Mesodermal cell (in vitro differentiated cells): Measurements from ENCODE around the gene PGC.

ENCODE experiments used
- H3K27ac ChIP-seq: 2 replicates; pipeline ENCODE4 v1.7.0; 2013; ENCODE audit warnings: mild to moderate bottlenecking, low read depth, low read length, moderate library complexity; ENCODE audit not compliant: severe bottlenecking
- H3K36me3 ChIP-seq: 2 replicates; pipeline ENCODE4 v1.7.1; 2013; ENCODE audit warnings: mild to moderate bottlenecking, low read length, moderate library complexity; ENCODE audit not compliant: control insufficient read depth, insufficient read depth
- H3K4me1 ChIP-seq: one replicate; pipeline ENCODE4 v1.7.1; 2013; ENCODE audit warnings: mild to moderate bottlenecking, low read length; ENCODE audit not compliant: insufficient read depth, control insufficient read depth, poor library complexity, severe bottlenecking
- H3K4me3 ChIP-seq: 2 replicates; pipeline ENCODE4 v1.7.0; 2013; ENCODE audit warnings: low read length, control low read depth, mild to moderate bottlenecking; ENCODE audit not compliant: insufficient read depth, poor library complexity, severe bottlenecking; ENCODE audit errors: extremely low read depth
- H3K9me3 ChIP-seq: 2 replicates; pipeline ENCODE4 v1.7.1; 2013; ENCODE audit warnings: mild to moderate bottlenecking, low read length, moderate library complexity; ENCODE audit not compliant: control insufficient read depth
- WGBS, 2 experiments: methylation state at CpG; one replicate each; pipeline ENCODE4 v1.1.5; 2013; ENCODE audit warnings: missing lambda C conversion rate in 2 of 2; ENCODE audit not compliant: insufficient coverage in 2 of 2; 5-methylcytosine and 5-hydroxymethylcytosine counted together

The PGC gene

DNA sequence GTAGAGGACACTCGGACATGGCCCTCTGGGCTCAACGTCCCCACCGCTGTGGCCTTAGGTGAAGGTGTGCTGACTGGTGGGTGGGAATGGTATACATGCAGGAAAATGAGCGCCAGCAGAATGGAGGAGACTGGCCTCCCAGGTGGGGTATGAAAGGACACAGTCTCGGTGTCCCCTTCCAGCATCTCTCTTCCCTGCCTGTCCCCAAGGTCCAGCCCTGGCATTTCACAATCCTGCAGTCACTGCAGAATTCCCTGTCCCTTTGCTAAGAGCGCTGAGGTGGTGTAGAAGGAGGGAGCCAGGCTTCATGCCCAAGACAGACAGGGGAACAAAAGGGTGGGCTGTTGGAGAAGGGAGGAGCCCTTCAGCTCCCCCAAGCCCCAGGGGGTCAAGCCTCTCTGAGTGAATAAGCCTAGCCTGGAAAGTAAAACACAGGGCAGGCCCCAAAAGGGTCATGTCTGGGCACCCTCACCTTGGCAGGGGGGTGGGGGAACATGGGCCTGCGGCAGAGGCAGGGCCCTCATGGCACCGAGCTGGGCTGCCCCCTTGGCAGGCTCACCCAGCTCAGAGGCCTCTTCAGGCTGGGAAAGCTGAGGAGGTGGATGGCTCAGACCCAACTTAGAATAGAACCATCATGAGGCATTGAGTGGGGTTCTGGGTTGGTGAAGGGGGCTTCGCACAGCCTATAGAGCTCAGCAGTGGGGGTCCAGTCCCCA is 35.7 kb downstream of the PGC start:
- H3K36me3 ChIP-seq = no peaks in the 10 kb centered on the region
- no peak overlapping the region for H3K27ac ChIP-seq
- WGBS, 2 experiments = 83 to 97% methylated on average over 2 to 5 of the region's 9 CpGs
- H3K4me3 ChIP-seq = no peak overlapping the region
- no peaks in the 10 kb centered on the region for H3K9me3 ChIP-seq
- H3K4me1 ChIP-seq = peaks cover 8% of the 10 kb centered on the region

DNA sequence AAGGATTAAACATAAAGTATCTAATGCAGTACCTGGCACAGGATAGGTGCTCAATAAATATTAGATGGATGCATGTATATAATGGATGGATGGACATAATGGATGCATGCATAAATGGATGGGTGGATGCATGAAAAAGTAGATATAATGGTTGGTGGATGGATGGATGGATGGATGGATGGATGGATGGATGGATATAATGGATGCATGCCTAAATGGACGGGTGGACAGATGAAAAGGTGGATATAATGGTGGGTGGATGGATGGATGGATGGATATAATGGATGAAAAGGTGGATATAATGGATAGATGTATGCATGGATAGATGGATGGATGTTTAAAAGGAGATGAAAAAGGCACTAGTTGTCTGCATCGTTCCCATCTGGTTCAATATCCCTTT is 37.8 kb downstream of the PGC start:
- Histone ChIP-seq H3K9me3 (no peaks in the 10 kb centered on the region), H3K27ac (no peak overlapping the region), H3K36me3 (no peaks in the 10 kb centered on the region), H3K4me3 (no peak overlapping the region), H3K4me1 (peaks cover 14% of the 10 kb centered on the region)
- WGBS, 2 experiments = 50 to 69% methylated on average over 1 of the region's 2 CpGs

DNA sequence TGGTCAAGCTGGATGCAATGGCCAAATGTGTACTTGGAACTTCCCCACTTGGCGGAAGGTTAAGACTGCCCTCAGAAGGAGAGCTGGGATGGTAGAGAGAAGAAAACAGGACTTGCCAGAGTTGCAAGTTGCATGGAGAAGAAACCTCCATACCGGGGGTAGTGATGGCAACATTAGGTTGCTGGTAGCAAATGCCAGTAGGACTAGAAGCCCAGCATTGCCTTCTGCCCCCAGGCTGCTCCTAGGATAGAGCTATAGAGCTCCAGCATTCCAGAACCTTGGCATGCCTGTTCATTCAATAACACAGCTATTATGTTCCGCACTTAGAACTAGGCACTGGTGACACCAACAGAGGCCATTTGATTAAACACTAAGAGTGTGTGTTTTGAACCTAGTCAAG is 38.3 kb downstream of the PGC start:
- H3K27ac ChIP-seq = no peak overlapping the region
- WGBS, 2 experiments = 94 to 97% methylated on average over 2 to 3 of the region's 3 CpGs
- H3K36me3 ChIP-seq = no peaks in the 10 kb centered on the region
- no peaks in the 10 kb centered on the region for H3K9me3 ChIP-seq
- peaks cover 14% of the 10 kb centered on the region for H3K4me1 ChIP-seq
- no peak overlapping the region for H3K4me3 ChIP-seq

DNA sequence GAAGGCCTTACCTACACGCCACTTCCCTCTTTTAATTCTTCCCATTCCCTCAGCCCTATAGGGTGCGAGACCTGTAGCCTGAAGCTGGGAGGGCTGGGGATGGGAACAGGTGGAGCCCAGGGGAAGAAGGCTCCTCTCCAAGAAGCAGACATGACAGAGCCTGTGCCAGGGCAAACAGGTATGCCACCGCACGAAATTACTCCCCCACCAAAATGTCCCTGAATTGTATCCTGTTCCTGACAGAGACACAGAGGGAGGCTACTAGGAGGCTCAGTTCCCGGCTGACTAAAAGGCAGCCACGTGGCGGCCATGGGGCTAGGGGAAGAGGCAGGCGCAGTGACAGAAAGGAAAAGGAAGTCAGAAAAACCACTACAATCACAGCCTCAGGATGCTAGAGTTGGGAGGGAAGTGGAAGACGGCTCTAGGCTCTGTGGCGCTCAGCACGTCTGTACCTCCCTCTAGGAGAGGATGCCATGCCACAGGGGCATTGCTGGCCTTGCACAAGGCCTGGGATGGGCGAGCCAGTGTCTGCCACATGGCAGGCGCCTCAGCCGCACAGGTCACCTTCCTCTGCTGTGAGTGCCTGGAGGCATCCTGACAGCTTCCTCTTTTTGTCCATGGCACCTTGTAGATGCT is 39.5 kb downstream of the PGC start:
- Histone ChIP-seq H3K9me3 (no peaks in the 10 kb centered on the region), H3K27ac (no peak overlapping the region), H3K4me3 (no peak overlapping the region), H3K36me3 (no peaks in the 10 kb centered on the region), H3K4me1 (peaks cover 14% of the 10 kb centered on the region)
- WGBS, 2 experiments = 89 to 95% methylated on average over 8 of the region's 14 CpGs

DNA sequence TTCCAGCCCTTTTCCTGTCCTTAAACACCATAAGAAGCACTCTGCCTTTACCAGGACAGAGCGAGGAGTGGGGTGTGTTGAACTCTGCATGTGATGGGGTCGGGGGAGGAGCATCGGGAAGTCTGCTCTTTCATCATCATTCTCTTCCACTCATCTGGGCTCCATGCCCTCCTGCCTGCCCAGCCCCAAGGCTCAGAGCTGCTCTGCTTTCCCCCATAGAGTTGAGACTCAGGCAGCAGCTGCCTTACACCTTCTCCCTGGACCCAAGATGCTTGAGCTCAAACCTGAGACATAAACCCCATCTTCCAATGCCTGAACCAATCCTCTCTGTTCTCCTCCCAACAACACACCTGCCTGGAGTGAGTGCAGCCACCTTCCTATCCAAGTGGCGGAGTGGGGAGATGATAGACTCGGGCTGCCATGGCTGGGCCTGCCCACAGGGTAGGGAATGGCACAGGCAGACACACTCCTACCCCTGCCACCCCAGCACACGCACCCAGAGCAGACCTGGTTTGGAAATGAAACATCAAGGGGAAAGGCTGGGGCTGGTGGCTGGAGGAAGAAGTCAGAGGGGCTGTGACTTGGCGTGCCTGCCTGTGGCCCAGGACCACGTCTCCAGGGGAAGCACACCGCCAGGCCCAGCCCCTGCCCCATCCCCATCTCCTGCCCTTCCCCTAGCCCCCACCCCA is 40.2 kb downstream of the PGC start:
- Histone ChIP-seq H3K4me1 (peaks cover 14% of the 10 kb centered on the region), H3K9me3 (no peaks in the 10 kb centered on the region), H3K27ac (no peak overlapping the region), H3K36me3 (no peaks in the 10 kb centered on the region), H3K4me3 (no peak overlapping the region)
- 82 to 95% methylated on average over 3 to 6 of the region's 9 CpGs for WGBS, 2 experiments

DNA sequence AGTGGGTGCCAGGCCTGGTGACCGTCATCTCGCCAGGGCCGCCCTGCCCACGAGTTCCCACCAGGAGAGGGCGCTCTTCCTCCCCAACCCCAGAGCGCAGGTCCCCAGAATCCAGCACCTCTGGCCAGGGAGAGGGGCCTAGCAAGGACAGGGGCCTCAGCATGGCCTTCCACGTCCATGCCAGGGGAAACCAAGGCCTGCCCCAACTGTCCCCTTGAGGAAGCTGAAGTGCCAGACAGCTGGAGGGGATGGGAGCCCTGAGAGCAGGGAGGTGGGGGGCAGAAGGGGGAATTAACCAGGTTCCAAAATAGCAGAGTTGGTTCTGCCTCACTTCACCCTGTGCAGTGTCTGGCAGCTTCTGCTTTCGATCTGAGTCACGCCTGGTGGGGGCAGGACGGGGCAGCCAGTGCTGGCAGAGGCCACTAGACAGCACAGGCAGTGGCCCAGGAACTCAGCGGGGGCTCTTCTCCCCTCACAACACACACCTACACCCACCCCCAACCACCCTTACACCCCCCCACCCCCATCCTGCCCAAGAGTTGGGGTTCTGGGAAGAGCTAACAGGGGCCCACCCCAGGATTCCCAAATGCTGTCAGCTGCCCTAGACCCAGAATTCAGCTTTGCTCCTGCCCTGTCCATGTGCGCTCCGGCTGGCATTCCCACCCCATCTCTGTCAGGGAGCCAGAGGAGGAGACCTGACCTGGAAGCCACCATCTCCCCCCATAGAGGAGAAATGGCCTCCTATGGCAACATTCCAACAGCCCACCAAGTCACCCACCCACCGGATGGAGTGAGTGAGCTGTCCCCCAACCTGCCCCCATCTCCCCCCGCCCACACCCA is 41.0 kb downstream of the PGC start:
- Histone ChIP-seq H3K4me3 (no peak overlapping the region), H3K36me3 (no peaks in the 10 kb centered on the region), H3K27ac (no peak overlapping the region), H3K9me3 (no peaks in the 10 kb centered on the region), H3K4me1 (peaks cover 14% of the 10 kb centered on the region)
- WGBS, 2 experiments = 37 to 49% methylated on average over 7 to 13 of the region's 15 CpGs

DNA sequence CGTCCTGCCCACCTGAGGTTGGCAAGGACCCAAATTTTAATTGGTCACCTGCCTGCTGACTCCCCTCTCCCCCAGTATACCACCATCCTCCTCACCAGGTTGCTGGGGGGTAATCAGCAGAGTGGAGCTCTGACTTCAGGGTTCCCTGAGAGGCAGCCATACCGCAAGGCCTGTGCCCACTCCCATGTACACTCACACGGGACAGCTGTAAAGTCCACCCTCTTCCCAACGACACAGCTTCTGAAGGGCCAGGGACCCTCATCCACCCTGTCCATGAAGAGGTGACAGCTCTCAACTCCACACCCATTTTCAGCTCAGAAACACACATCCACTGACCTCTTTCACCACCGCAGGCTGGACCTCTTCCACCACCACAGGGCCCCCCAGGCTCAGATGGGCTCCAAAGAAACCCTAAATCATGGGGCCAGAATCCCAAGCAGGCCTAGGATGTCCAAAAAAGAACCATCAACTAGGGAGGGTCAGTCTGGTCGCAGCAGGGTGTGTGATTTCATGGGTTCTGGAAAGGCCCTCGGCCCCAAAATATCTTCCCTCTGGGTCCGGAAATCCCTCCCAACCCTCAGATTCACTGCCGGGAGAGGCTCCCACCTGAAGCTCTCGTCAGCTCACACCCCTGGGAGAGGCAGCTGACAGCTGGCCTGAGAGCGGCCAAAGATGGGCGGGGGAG is 41.7 kb downstream of the PGC start:
- H3K4me1 ChIP-seq = peaks cover 22% of the 10 kb centered on the region
- H3K9me3 ChIP-seq = no peaks in the 10 kb centered on the region
- WGBS, 2 experiments = 79 to 81% methylated on average over 8 to 10 of the region's 12 CpGs
- no peaks in the 10 kb centered on the region for H3K36me3 ChIP-seq
- no peak overlapping the region for H3K4me3 ChIP-seq
- no peak overlapping the region for H3K27ac ChIP-seq

DNA sequence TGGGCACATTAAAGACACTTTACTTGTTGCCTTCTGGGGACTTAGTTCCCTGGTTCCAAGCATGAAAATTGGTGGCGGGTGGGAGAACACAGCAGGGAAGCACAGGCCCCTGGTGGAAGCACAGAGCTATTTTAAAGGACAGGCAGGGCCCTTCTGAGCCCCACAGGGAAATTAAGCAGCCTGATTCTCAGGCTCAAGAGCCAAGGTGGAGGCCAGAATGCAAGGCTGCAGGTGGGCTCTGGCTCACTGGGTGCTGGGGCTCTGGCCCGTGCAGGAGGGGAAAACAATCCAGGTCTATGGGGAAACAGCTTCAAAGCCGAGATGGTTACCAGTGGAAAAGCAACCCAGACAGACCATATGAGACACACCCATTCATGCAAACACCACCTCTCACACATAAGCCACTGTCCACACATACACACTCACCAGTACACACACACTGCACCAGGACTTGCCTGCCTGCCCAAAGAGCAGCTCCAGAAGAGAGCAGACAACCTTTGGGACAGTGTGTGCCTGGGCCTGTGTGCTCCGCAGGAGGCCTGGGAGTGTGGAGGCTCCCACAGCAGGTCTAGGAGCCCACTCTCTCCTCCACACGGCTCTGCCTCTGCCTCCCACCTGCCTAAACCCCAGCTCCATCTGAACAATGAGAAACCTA is 42.4 kb downstream of the PGC start:
- no peak overlapping the region for H3K27ac ChIP-seq
- no peaks in the 10 kb centered on the region for H3K9me3 ChIP-seq
- peaks cover 25% of the 10 kb centered on the region for H3K4me1 ChIP-seq
- H3K36me3 ChIP-seq = no peaks in the 10 kb centered on the region
- no peak overlapping the region for H3K4me3 ChIP-seq
- WGBS, 2 experiments = 72 to 95% methylated on average over 3 to 4 of the region's 5 CpGs

DNA sequence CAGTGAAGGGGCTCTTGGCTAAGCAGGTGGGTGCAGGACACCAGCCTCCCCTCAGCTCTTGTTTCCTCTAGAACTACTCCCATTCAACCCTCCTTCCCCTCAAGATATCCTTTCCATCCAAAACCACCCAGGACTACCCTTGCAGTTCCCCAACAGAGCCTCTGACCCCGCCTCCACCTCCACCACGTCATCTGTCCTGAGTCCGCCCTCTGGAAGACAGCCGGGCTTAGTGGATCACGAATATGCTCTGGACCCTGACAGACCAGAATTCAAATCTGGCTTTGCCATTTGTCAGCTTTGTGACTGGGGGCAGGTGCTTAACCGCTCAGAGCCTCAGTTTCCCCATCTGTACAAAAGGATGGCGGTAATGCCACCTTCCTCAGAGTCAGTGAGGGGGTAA is 43.2 kb downstream of the PGC start:
- H3K27ac ChIP-seq = no peak overlapping the region
- 85 to 92% methylated on average over 7 of the region's 7 CpGs for WGBS, 2 experiments
- no peak overlapping the region for H3K4me3 ChIP-seq
- H3K4me1 ChIP-seq = peaks cover 30% of the 10 kb centered on the region
- no peaks in the 10 kb centered on the region for H3K9me3 ChIP-seq
- no peaks in the 10 kb centered on the region for H3K36me3 ChIP-seq
